HG02852 (cell line): ENCODE measurements around the gene ZNF652.
"Not testable (repeated sequence)": the region's sequence is repeated elsewhere in the genome, so short reads cannot be mapped to it uniquely, and the experiment has no call there.

Source experiments
- ATAC-seq: cut with Tn5 transposase; IDR thresholded peaks from one replicate; pipeline ENCODE4 v1.9.1; 2021; ENCODE audit warnings: mild to moderate bottlenecking, moderate library complexity; ENCODE audit not compliant: unreplicated experiment

The ZNF652 gene

GRCh38 chr17:49316889-49317675 lies 45.0 kb downstream of the ZNF652 start:
- no peak for ATAC-seq

DNA sequence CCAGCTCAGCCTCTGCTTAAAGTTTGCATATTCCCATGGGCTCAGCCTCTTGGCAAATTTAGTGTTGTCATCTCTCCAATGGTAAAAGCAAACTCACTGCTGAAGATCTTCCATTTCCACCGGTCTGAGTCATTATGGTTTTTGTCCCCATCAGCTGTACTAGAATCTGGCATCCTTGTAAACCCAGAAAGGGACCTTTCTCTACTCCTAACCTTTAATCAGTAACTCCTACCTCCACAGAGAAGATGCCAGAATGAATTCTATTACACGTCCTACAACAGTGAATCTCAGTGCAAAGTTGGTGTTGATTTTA lies 45.8 kb downstream of the ZNF652 start:
- no peak for ATAC-seq

- ATAC-seq, result no peak
These were observed 46.3 kb downstream of the ZNF652 start for GRCh38 chr17:49315551-49316257.

DNA sequence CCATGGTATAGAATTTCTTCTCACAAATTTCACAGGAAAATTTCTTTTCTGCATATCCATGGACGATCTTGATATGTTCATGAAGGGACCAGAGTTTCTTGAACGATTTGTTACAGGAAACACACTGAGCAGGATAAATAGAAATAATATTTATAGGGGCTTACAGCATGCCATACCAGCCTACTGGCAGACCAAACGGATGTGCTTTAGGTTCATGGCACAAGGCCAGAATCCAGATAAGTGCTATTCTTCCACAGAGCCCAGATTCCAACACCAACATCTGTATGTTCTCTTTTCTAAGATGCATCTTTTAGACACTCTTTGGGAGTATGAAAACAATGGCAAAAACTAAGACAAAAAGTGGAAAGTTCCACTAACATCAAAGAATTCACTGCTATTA lies 49.3 kb downstream of the ZNF652 start:
- ATAC-seq, result no peak

DNA sequence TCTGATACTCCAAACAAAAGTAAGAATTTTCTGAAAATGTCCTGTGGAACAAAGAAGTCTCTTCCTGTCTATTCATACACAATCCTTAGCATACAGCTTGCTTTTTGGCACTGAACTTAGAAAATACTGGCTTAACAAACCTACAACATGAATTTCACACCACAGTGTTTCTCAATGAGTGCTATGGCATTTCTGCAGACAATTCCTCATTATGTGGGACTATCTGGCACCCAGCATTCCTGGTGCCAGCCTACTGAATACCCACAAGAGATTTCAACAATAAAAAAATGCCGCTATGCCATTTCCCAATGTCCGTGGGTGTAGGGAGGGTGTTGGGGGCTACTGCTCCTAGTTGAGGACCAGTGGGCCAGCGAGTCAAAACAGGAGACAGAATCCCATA lies 62.1 kb downstream of the ZNF652 start:
- ATAC-seq, result no peak

DNA sequence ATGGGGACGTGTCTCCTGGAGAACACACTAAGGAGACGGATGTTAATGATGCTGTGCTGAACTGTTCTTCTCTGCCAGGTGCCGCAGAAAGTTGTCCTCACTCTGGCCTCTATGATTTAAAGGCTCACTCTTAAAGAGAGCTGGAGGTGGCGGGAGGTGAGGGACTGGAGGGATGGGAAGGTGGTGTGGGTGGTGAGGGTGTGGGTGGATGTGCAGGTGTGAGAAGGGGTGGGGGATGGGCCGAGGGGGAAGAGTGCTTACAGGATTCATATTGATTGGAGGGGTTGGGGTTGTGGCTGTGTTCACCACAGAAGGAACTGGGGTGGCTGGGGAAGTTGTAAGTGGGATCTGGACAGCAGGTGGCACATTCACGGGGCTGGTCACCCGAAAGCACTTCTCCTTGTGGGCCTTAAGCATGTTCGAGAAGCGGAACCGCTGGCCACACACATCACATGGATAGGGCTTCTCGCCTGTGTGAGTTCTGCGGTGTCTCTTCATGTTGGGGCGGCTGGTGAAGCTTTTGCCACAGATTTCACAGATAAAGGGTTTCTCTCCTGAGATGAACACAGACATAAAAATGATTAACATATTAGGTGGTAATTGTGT lies 63.6 kb downstream of the ZNF652 start:
- ATAC-seq, result no peak

DNA sequence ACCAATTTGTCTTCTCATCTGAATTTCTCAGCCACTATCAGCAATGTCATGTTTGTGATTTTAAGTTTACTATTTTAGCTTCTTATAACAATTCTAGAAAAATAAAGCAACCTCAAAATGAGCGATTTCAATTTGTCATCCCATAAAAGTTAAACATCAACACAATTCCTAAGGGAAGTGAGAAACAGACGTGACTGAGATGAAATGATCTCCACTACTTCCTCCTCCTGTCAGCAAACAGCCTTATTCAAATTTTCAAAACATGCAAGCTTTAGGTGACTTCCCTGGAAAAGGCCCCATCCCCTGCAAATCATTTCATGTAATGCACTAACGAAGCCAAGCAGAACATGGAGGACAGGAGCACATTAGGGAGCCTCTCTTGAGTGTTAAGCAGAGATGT lies 64.9 kb downstream of the ZNF652 start:
- ATAC-seq, result no peak

- ATAC-seq, result no peak
These were observed 67.9 kb downstream of the ZNF652 start for GRCh38 chr17:49294122-49294521.

- no peak for ATAC-seq
These were observed 69.1 kb downstream of the ZNF652 start for GRCh38 chr17:49292901-49293300.

- no peak for ATAC-seq
These were observed 70.1 kb downstream of the ZNF652 start for GRCh38 chr17:49291929-49292328.

DNA sequence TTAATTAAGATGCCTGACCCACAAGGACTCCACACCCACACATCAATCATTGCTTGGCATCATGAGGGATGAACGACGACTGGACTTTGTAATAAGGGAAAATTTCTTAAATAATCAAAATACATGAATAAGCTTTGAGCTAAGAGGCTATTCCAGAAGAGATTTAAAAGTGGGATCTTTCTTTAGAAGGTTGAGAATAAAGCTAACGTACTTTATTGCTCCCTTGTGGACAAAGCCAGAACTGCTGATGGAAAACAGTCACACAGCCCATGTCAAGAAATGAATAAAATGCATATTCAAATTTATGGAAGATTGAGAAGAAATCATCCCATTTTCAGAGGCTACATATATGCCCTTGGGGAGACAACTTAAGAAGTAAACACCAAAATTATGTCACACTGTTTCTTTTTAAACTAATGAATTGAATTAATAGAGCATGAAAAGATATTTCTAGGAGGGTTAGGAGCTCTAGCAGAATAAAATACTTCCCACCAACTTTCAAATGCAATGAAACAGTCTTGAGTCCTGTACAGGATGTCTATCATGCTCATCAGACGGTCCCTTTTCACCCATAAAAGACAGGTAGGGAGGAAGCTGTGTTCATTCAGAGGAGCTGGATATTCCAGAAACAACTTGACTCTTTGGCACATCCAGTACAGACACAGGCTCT lies 71.2 kb downstream of the ZNF652 start:
- no peak for ATAC-seq

DNA sequence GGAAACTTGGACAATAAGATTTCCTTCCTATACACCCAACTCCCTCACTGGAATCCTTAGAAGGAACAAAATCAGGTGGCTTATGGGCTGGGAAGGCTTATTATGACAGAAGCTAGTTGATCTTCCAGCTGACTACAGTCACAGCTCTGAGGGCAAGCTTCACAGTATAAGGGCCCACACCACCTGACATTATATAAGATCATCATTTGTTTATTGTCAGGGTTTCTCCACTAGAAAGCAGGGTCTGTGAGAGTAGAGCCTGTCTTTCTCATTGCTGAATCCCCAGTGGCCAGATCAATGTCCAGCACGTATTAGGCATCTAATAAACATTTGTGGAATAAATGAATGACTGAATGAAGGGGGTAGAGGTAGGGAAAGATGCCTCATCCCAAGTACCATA lies 73.7 kb downstream of the ZNF652 start:
- ATAC-seq, result no peak

GRCh38 chr17:49287481-49287880 lies 74.6 kb downstream of the ZNF652 start:
- ATAC-seq, result no peak

- not testable (repeated sequence) for ATAC-seq
These were observed 75.6 kb downstream of the ZNF652 start for GRCh38 chr17:49286261-49286973.

GRCh38 chr17:49285716-49286115 lies 76.3 kb downstream of the ZNF652 start:
- ATAC-seq, result no peak

DNA sequence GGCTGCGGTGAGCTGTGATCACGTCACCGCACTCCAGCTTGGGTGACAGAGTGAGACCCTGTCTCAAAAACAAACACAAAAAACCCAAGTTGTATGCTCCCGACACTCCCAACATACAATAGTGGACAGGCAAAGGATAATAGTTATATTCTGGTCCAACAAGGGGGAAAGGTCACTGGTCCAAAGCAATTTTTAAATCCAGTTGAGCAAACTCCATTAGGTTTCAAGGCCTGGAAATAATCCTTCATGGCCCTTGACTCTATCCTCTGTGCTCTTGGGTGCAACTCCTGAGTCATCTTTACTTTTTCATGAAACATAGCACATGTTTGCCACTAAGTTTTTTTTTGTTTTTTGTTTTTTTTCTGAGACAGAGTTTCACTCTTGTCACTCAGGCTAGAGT lies 81.1 kb downstream of the ZNF652 start:
- no peak for ATAC-seq

GRCh38 chr17:49280061-49280460 lies 82.0 kb downstream of the ZNF652 start:
- no peak for ATAC-seq

GRCh38 chr17:49279263-49280015 lies 82.6 kb downstream of the ZNF652 start:
- ATAC-seq, result not testable (repeated sequence)

GRCh38 chr17:49278076-49278475 lies 84.0 kb downstream of the ZNF652 start:
- no peak for ATAC-seq

- ATAC-seq, result no peak
These were observed 84.4 kb downstream of the ZNF652 start for GRCh38 chr17:49277638-49278037.
